Spleen (tissue), 11 donors: ENCODE data around the gene STAMBP. TPM values are rescaled to one million over a fixed set of nuclear protein-coding genes. Genes with fewer than 3 reads are reported as not detected.

ENCODE experiments used
- DNase-seq: peaks from one replicate; pipeline ENCODE4 v3.0.0-alpha.2; 2020
- H3K27ac ChIP-seq, 8 donors: fragments of 200-600 bp; sonication (generic) in 7 of 8; 1 replicate in 4 of 8; 2 replicates in 4 of 8; pipeline versions ENCODE4 v1.5.0 to v1.8.0; 2016 to 2021; ENCODE audit warnings: inconsistent platforms in 4 of 8, mild to moderate bottlenecking in 4 of 8, moderate library complexity in 1 of 8
- H3K27me3 ChIP-seq, 7 donors: fragments of 200-600 bp; sonication (generic) in 6 of 7; replicated peaks in 1 of 7; 1 replicate in 4 of 7; 2 replicates in 3 of 7; pipeline versions ENCODE4 v1.5.0 to v1.8.0; 2016 to 2021; ENCODE audit warnings: inconsistent platforms in 3 of 7, mild to moderate bottlenecking in 1 of 7
- H3K36me3 ChIP-seq, 6 donors: fragments of 200-600 bp; sonication (generic) in 5 of 6; 1 replicate in 4 of 6; 2 replicates in 2 of 6; pipeline versions ENCODE4 v1.5.0 to v1.8.0; 2016 to 2021; ENCODE audit warnings: inconsistent platforms in 2 of 6
- H3K4me1 ChIP-seq, 6 donors: fragments of 200-600 bp; sonication (generic) in 5 of 6; 1 replicate in 3 of 6; 2 replicates in 3 of 6; pipeline versions ENCODE4 v1.5.0 to v1.8.0; 2016 to 2021; ENCODE audit warnings: inconsistent platforms in 3 of 6
- H3K4me3 ChIP-seq, 8 donors: fragments of 200-600 bp; sonication (generic) in 7 of 8; 1 replicate in 4 of 8; 2 replicates in 4 of 8; pipeline versions ENCODE4 v1.5.0 to v1.8.0; 2016 to 2021; ENCODE audit warnings: inconsistent platforms in 4 of 8, mild to moderate bottlenecking in 4 of 8, moderate library complexity in 2 of 8
- H3K9me3 ChIP-seq, 8 donors: fragments of 200-600 bp; sonication (generic) in 7 of 8; 1 replicate in 4 of 8; 2 replicates in 4 of 8; pipeline versions ENCODE4 v1.5.0 to v1.8.0; 2016 to 2021; ENCODE audit warnings: inconsistent platforms in 4 of 8
- POLR2A ChIP-seq, 3 donors: fragments of 450-650 bp; IDR thresholded peaks; one replicate each; pipeline ENCODE4 v1.5.1; 2017; ENCODE audit warnings: antibody characterized with exemption in 3 of 3, mild to moderate bottlenecking in 1 of 3
- POLR2AphosphoS5 ChIP-seq, 3 donors: sonication (generic); formaldehyde crosslinking; IDR thresholded peaks; one replicate each; pipeline ENCODE4 v1.5.1; 2017; ENCODE audit warnings: antibody characterized with exemption in 3 of 3
- WGBS, 5 donors: extraction: QIAGEN DNeasy Blood & Tissue Kit in 3 of 5; methylation state at CpG; one replicate each; pipeline versions ENCODE4 v1.1.5 to v1.1.7; 2013 to 2018; 5-methylcytosine and 5-hydroxymethylcytosine counted together
- intact Hi-C: fragments of 100-400 bp; cut with DNase I; formaldehyde crosslinking; loops from one replicate; pipeline ENCODE4 v1.15.0; 2023; ENCODE audit warnings: low total_unique reads
- polyA plus RNA-seq, 3 donors: library from polyadenylated mRNA; stranded (reverse); fragments of 200-250 nt; gene quantifications; one replicate each; pipeline ENCODE4 v1.2.1, GENCODE V29; 2013
- total RNA-seq, 7 donors: library from RNA; depleted of rRNA in 3 of 7; stranded (reverse); fragments of >200 nt in 3 of 7; fragmentation: NEBNext Ultra II Directional in 4 of 7; extraction: Animal tissue kit (Norgen Biotek cat#: 25700) in 4 of 7; gene quantifications; one replicate each; pipeline versions ENCODE4 v1.1.0 to v1.2.1, GENCODE V29; 2016 to 2021
- TF ChIP-seq, protein P1 (sequence below), 11 experiments: fragments of 200-600 bp in 7 of 11; fragments of 450-650 bp in 4 of 11; sonication (generic) in 4 of 11; IDR thresholded peaks in 8 of 11; conservative IDR thresholded peaks in 3 of 11; 1 replicate in 7 of 11; 2 replicates in 4 of 11; pipeline versions ENCODE4 v1.4.0 to v1.8.0; 2016 to 2021; ENCODE audit warnings: antibody characterized with exemption in 11 of 11, inconsistent platforms in 4 of 11, mild to moderate bottlenecking in 1 of 11
- donor health status: healthy with polysubstance abuse.
- donor health status: DM: no; HTN: no; CAD: no; lungs with moderate emphysema.
- donor health status: DM: no; HTN: no; CAD: no.
- donor health status: Bipolar disorder and iron deficiency.
- donor health status: healthy.
- donor health status: DM: no; HTN: no; CAD: no.
- donor health status: DM: yes; HTN: yes; CAD: no.

STAMBP gene
- total and polyA plus RNA-seq, 10 donors, result 19.5 to 35.1 (median 28.1) TPM

DNA sequence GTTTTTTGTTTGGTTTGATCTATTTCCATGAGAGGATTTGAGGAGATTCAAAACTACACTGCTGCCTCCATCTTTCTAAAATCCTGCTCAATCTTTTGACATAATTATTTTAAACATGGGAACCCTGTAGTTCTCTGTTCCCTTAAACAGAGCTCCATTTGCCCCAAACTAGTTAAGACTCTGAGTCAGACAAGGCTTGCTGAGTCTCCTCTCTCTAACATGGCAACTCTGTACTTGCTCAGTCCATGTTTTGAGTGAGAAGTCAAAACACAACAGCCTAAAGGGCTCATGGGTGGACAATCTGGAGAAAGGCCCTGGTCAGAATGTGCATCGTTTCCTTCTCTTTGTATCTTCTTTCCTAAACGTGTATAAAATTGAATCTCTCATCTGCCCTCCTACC is 7.1 kb upstream of the STAMBP start:
- TF ChIP-seq POLR2AphosphoS5 (IDR thresholded peaks at IDR 0.05) (no peak), POLR2A (IDR thresholded peaks at IDR 0.05) (no peak)
- TF ChIP-seq, protein P1, sequence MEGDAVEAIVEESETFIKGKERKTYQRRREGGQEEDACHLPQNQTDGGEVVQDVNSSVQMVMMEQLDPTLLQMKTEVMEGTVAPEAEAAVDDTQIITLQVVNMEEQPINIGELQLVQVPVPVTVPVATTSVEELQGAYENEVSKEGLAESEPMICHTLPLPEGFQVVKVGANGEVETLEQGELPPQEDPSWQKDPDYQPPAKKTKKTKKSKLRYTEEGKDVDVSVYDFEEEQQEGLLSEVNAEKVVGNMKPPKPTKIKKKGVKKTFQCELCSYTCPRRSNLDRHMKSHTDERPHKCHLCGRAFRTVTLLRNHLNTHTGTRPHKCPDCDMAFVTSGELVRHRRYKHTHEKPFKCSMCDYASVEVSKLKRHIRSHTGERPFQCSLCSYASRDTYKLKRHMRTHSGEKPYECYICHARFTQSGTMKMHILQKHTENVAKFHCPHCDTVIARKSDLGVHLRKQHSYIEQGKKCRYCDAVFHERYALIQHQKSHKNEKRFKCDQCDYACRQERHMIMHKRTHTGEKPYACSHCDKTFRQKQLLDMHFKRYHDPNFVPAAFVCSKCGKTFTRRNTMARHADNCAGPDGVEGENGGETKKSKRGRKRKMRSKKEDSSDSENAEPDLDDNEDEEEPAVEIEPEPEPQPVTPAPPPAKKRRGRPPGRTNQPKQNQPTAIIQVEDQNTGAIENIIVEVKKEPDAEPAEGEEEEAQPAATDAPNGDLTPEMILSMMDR (IDR thresholded peaks at IDR 0.05 in 8 of 11, conservative IDR thresholded peaks at IDR 0.05 in 3 of 11), result no peak
- no peaks in the 10 kb centered on the region for H3K9me3 ChIP-seq

DNA sequence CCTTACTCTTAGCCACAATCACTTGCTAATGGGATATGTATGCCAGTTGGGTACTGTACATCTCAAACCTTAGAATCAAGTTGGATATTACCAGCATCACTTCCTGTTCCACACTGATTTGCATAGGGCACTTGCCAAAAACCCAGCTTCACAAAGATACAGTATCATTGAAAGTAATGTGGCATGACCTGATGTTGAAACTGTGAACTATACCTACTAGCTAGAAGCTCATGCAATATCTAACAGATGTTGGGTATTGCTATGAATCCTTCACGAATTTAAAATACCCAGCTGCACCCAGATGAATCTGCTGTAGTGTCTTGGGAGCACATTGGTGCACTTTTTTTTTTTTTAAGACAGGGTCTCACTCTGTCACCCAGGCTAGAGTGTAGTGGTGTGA is 6.5 kb upstream of the STAMBP start:
- Histone ChIP-seq H3K4me1 (peaks cover 0 to 11% (median 1%) of the 10 kb centered on the region in 6 donors), H3K27ac (no peak overlapping the region), H3K9me3 (no peaks in the 10 kb centered on the region), H3K4me3 (no peak overlapping the region), H3K27me3 (no peaks in the 10 kb centered on the region), H3K36me3 (no peaks in the 10 kb centered on the region)
- no peak for TF ChIP-seq POLR2AphosphoS5 (IDR thresholded peaks at IDR 0.05)
- TF ChIP-seq, protein P1 (IDR thresholded peaks at IDR 0.05 in 8 of 11, conservative IDR thresholded peaks at IDR 0.05 in 3 of 11), result no peak
- no peak for TF ChIP-seq POLR2A (IDR thresholded peaks at IDR 0.05)
- WGBS, 5 donors, result 50 to 69% (median 60%) methylated on average over 1 of the region's 1 CpG
- DNase-seq, result no peak
- intact Hi-C loops, result no loop called here

More for the DNA sequence above, 7.1 kb upstream of the STAMBP start:
- intact Hi-C loops, result no loop called here
- WGBS, 5 donors, result 67 to 92% (median 87%) methylated on average over 2 of the region's 2 CpGs
- Histone ChIP-seq H3K36me3 (no peaks in the 10 kb centered on the region), H3K27me3 (peaks cover 0 to under 1% (median 0%) of the 10 kb centered on the region in 7 donors), H3K4me3 (no peak overlapping the region), H3K27ac (no peak overlapping the region), H3K4me1 (peaks cover 0 to 7% (median 1%) of the 10 kb centered on the region in 6 donors)
- DNase-seq, result no peak

DNA sequence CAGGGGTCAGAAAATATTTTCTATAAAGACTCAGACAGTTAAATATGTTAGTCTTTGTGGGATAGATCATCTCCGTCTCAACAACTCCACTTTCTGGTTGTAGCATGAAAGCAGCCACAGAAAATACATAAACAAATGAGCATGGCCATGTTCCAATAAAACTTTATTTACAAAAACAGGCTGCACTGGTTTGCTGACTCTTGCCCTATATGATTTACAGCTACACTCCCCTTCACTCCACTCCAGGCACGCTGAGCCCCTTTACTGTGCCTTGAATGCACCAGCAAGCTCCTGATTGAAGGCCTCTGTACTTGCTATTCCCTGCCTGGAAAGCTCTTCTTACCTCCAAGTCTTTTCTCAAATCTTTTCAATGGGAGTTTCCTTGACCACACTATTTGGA is 5.8 kb upstream of the STAMBP start:
- peaks cover 3 to 18% (median 6%) of the 10 kb centered on the region in 6 donors for H3K4me1 ChIP-seq
- no peaks in the 10 kb centered on the region for H3K9me3 ChIP-seq
- 80 to 91% (median 86%) methylated on average over 2 of the region's 2 CpGs for WGBS, 5 donors
- no peak for DNase-seq
- intact Hi-C loops, result no loop called here
- no peaks in the 10 kb centered on the region for H3K27me3 ChIP-seq
- H3K27ac ChIP-seq, result no peak overlapping the region
- H3K4me3 ChIP-seq, result no peak overlapping the region
- H3K36me3 ChIP-seq, result no peaks in the 10 kb centered on the region
- TF ChIP-seq POLR2A (IDR thresholded peaks at IDR 0.05), result no peak

DNA sequence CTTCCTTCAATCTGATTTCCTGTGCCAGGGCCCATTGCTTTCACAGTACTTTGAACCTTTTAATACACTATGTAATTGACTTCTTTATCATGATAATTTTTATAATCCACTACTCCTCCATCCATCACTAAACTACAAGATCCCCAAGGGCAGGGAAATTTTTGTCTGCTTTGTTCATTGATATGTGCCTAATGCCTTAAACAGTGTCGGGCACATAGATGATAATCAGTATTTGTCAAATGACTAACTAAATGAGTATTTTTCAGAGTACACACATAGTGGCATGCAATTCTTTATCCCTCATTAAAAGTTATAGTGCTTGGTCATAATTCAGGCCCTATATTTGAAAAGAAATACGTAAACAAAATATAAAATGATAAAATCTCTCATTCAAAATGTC is 5.3 kb upstream of the STAMBP start:
- no peak for TF ChIP-seq POLR2AphosphoS5 (IDR thresholded peaks at IDR 0.05)
- TF ChIP-seq, protein P1 (IDR thresholded peaks at IDR 0.05 in 8 of 11, conservative IDR thresholded peaks at IDR 0.05 in 3 of 11), result no peak
- TF ChIP-seq POLR2A (IDR thresholded peaks at IDR 0.05), result no peak
- Histone ChIP-seq H3K9me3 (no peaks in the 10 kb centered on the region), H3K27me3 (no peaks in the 10 kb centered on the region), H3K36me3 (no peaks in the 10 kb centered on the region), H3K4me3 (no peak overlapping the region), H3K27ac (no peak overlapping the region), H3K4me1 (peaks cover 7 to 22% (median 10%) of the 10 kb centered on the region in 6 donors)
- DNase-seq, result no peak
- intact Hi-C loops, result no loop called here
- WGBS, 5 donors, result 62 to 83% (median 72%) methylated on average over 2 of the region's 2 CpGs
